ENCODE results near the gene COLEC11.

- no peak for TF ChIP-seq EZH2 (IDR thresholded peaks at IDR 0.05; ENCODE audit: borderline replicate concordance, low read depth, low read length, severe bottlenecking)
- TF ChIP-seq, protein P1, sequence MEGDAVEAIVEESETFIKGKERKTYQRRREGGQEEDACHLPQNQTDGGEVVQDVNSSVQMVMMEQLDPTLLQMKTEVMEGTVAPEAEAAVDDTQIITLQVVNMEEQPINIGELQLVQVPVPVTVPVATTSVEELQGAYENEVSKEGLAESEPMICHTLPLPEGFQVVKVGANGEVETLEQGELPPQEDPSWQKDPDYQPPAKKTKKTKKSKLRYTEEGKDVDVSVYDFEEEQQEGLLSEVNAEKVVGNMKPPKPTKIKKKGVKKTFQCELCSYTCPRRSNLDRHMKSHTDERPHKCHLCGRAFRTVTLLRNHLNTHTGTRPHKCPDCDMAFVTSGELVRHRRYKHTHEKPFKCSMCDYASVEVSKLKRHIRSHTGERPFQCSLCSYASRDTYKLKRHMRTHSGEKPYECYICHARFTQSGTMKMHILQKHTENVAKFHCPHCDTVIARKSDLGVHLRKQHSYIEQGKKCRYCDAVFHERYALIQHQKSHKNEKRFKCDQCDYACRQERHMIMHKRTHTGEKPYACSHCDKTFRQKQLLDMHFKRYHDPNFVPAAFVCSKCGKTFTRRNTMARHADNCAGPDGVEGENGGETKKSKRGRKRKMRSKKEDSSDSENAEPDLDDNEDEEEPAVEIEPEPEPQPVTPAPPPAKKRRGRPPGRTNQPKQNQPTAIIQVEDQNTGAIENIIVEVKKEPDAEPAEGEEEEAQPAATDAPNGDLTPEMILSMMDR (IDR thresholded peaks at IDR 0.05; ENCODE audit: borderline replicate concordance, extremely low read depth, low read length, poor library complexity, severe bottlenecking), result no peak
These were observed 51.0 kb downstream of the COLEC11 start for GRCh38 chr2:3645745-3646389.

All from DND-41 (cell line).